CD4-positive, alpha-beta T cell treated with Interleukin-10 for 1 hour (primary cell): Measurements from ENCODE around the gene IFNK.

ENCODE experiments used
- DNase-seq: peaks from one replicate; pipeline ENCODE4 v3.0.0-alpha.2; 2020

Gene IFNK

GRCh38 chr9:27573634-27574590, 49.8 kb downstream of the IFNK start:
- peak; percentile 98 for DNase-seq
